NCI-H2227 treated with DMSO at 0.1 percent for 48 hours (cell line): Measurements from ENCODE around the gene CLSTN2.

Experiments used
- DNase-seq: peaks from one replicate; lab custom pipeline; 2025; lab: John Stamatoyannopoulos, UW

The CLSTN2 gene

GRCh38 chr3:140501770-140502364 lies 566.9 kb downstream of the CLSTN2 start:
- no peak for DNase-seq

DNA sequence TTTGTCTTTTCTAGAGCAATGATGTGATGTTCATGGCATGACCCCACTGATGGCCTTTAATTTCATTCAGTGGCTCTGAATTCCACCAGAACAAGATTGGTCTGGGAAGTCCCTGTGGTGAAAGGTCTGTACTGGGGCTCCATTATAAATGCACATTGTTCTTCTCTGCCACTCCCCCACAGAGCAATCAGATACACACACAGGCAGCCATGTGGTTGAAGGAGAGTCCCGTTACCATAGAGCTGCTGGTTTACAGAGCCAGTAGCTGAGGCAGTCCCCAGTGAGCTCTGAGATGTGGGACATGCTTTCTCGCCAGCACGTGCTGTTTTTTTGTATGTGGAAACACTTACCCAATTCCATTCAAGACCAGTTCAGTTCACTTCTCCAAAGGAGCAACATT lies 570.2 kb downstream of the CLSTN2 start:
- peak; percentile 6 for DNase-seq

GRCh38 chr3:140505876-140506275 lies 570.9 kb downstream of the CLSTN2 start:
- no peak for DNase-seq

DNA sequence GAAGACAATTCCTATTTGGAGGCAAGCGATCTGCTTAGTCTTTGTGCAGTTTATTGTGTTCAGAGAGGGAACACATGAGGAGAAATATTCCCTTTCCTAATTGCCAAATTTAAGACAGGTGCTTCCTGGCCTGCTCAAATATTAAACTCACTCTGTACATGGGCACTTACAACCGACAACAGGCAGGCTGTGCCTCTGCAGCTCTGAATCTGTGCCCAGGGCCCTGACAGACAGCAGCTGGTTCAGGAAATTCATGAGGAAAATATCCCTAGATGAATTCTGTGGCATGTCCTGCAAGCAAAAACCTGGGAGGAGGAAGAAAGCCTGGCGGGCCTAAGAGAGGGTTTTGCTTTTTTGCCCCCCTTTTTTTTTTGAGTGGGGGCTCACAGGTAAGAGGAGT lies 573.6 kb downstream of the CLSTN2 start:
- no peak for DNase-seq

GRCh38 chr3:140509534-140509933 lies 574.5 kb downstream of the CLSTN2 start:
- DNase-seq: no peak

- DNase-seq: no peak
Observed at GRCh38 chr3:140510303-140510861, 575.4 kb downstream of the CLSTN2 start.

DNA sequence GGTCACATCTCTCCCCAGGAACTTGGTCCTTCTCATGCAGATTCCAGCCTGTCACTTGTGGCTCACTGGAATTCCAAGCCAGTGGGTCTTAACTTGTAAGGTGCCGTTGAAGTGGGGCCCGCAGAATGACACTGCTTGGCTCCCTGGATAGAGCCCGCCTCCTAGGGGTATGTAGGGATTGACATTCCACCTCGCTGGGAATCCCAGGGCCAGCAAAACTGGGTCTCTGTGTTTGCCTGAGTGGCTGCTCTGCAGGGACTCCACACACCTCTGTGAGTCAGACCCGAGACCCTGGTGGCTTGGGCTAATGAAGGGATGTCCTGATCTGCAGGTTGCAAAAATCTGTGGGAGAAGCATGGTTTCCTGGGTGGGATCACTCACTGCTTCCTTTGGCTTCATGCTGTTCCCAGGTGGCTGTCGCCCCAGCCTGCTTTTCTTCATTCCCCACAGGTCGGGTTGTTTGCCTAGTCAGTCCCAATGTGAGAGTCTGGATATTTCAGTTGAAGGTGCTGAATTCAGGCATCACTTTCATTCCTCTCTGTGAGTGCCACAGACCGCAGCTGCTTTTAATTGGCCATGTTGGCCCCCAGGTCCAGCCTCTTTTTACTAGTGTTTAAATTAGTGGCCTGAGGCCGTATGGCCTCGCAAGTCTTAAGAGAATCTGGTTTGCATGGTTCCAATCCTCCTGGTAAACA lies 586.9 kb downstream of the CLSTN2 start:
- DNase-seq: no peak

DNA sequence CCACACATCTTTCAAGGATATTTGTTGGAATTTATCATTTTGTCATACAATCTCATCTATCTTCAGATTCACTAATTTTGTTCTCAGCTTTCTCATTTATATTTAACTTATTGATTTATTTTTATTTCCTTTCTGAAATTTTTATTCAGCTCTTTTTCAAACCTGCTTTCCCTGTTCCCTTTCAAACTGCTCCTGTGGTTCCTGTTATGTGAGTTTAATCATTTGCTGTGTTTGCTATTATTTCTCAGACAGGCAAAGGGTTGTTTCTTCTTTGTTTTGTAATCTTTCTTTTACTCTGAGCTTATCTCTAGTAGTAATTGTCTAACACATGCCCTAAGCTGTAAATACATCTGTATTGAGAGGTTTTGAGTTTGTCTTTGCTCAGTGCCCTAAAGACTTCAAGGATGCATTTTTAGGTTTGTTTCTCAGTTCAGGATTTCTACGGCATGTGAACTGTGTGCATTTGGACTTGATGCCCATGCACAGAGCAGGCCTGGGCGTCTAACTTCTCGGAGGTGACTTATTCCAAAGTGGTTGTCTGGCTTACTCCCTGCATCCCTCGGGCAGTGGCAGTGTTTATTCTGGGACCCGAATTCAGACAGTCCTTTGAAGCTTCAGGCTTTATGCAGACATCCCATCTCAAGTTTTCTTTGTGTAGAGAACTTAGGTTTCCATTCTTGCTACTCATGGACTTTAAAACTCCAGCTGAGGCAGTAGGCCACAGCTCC lies 587.8 kb downstream of the CLSTN2 start:
- DNase-seq: no peak

- DNase-seq: no peak
Observed at GRCh38 chr3:140523600-140523999, 588.6 kb downstream of the CLSTN2 start.

DNA sequence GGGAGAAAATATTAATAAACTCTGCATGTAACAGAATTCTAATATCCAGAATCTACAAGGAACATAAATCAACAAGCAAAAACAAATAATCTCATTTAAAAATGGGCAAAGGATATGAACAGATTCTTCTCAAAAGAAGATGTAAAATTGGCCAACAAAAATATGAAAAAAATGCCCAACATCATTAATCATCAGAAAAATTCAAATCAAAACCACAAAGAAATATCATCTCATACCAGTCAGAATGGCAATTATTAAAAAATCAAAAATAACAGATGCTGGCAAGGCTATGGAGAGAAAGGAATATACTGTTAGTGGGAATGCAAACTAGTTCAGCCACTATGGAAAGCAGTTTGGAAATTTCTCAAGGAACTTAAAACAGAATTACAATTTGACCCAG lies 592.2 kb downstream of the CLSTN2 start:
- DNase-seq: no peak

- DNase-seq: no peak
Observed at GRCh38 chr3:140529096-140529495, 594.1 kb downstream of the CLSTN2 start.

DNA sequence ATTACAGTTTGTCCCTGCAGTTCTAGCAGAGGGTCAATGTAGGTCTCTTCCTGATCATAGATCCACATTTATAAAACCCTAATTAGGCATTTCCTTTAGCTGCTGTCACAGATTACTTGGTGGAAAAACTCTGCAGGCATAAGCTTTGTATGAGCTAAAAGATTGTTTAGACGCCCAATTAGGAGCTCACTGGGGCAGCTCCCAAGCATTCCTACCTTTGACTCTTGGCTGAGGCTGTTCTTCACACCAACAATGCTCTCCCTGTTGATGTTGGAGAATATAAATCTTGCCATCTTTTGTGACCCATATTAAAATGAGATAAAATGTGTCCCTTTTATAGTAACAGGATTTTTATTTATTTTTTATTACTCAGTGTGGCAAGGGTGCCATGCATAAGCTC lies 594.6 kb downstream of the CLSTN2 start:
- DNase-seq: no peak

- no peak for DNase-seq
Observed at GRCh38 chr3:140530131-140530530, 595.1 kb downstream of the CLSTN2 start.

GRCh38 chr3:140530603-140531002 lies 595.6 kb downstream of the CLSTN2 start:
- DNase-seq: no peak

DNA sequence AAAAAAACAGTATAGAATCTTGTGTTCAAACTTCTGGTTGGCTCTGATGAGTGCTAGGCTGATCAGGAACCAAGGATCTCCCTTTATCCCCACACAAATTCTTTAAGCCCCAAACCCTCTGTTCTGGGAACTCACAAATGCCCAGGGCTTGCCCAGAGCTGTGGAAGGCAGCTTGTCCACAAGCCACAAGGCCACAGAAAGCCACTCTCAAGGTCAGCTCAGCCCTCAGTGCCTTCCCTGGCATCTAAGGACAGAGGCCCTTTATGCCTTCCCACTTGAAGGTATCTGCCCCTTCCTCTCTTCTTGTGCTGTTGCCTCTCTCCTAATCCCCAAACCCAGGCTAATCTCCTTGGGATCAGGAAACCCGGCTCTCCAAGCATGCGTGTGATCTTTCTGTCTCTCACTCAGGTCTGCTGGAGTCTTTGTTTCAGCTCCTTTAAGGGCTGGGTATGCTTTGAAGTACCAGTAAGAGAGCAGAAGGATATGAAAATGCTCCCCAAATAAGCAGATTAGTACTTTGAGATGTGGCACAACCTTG lies 597.9 kb downstream of the CLSTN2 start:
- DNase-seq: no peak

- no peak for DNase-seq
Observed at GRCh38 chr3:140536926-140537726, 602.1 kb downstream of the CLSTN2 start.

- no peak for DNase-seq
Observed at GRCh38 chr3:140537727-140538082, 602.7 kb downstream of the CLSTN2 start.

DNA sequence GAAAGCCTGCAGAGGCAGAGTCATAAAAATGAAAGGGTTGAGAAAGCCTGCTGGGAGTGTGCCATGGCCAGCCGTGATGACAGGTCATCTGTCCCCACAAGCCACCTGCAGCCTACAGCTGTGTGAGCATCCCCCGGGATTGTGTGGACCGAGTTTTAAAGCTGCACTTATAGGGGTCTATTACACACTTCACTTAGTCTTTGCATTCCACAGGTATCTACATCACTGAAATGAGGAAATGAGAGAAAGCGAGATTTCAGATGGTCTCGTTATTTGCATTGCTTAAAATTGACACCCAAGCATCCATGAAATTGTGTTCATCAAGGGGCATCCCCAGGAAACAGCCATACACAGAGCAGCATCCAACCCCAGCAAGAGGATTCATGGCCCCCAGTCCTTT lies 605.3 kb downstream of the CLSTN2 start:
- DNase-seq: no peak

- DNase-seq: no peak
Observed at GRCh38 chr3:140541975-140542653, 607.1 kb downstream of the CLSTN2 start.

DNA sequence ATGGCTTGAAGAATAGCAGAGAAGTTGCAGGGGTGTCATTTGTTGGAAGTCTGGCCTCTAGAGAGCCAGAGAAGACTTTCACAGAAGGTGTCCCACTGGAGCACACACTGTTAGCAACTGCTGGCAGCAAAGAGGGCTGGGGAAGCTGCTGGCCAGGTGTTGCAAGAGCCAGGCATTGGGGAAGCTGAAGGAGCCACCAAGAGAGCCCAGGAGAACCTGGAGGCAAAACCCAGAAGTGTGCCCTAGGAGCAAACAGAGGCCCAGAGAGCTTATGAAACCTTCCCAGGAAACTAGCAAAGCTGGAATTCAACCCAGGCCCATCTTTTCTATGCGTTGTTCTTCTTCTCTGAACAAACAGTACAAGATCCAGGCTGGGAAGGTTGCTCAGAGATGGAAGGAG lies 610.2 kb downstream of the CLSTN2 start:
- DNase-seq: no peak

DNA sequence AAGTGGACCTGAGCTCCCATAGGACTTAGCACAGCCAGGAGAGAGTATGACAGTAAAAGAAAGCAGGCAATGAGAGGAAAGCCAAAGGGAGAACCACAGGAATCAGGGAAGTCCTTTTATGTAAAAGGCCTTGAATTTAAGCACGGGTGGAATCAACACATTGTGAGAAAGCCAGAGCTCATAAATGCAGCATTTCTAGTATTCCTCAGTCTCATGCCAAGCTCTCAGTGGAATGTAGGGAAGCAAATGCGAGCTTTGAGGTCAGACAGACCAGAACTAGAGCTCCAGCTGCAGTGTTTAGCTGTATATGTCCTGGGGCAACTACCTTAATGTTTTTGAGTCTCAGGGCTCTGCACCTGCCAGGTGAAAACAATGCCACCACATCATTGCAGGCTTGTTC lies 610.8 kb downstream of the CLSTN2 start:
- no peak for DNase-seq
